ENCODE measurements around the gene TTLL5. TPM values are rescaled to one million over a fixed set of nuclear protein-coding genes. Genes with fewer than 3 reads are reported as not detected.

The TTLL5 gene
- total and polyA plus RNA-seq, 10 of the 15 experiments (the other 5 are each of a cell fraction or from before 2014, with no cell fraction given), result 3.2 to 25.9 (median 13.8) TPM

- TF ChIP-seq ATF2 (IDR thresholded peaks at IDR 0.05; ENCODE audit: low read length), result no peak
- no peak for TF ChIP-seq USF1 (IDR thresholded peaks at IDR 0.05; ENCODE audit: borderline replicate concordance, extremely low read length, insufficient read depth, low read depth, low read length)
- TF ChIP-seq TARDBP (IDR thresholded peaks at IDR 0.05; ENCODE audit: borderline replicate concordance), result no peak
- TF ChIP-seq KAT2A (conservative IDR thresholded peaks at IDR 0.05; ENCODE audit: control insufficient read depth, low read depth, low read length), result no peak
- TF ChIP-seq MYB (IDR thresholded peaks at IDR 0.05; ENCODE audit: borderline replicate concordance, low read depth, low read length), result no peak
- TF ChIP-seq ZZZ3 (IDR thresholded peaks at IDR 0.05; ENCODE audit: control insufficient read depth, insufficient read length, low read depth), result no peak
- no peak for TF ChIP-seq NR2C2 (IDR thresholded peaks at IDR 0.05; ENCODE audit: borderline replicate concordance, control insufficient read depth, insufficient read length, low read depth)
- TF ChIP-seq RUNX3 (IDR thresholded peaks at IDR 0.05; ENCODE audit: low read length), result no peak
- TF ChIP-seq IRF5 (IDR thresholded peaks at IDR 0.05; ENCODE audit: borderline replicate concordance), result no peak
- TF ChIP-seq, protein P1, sequence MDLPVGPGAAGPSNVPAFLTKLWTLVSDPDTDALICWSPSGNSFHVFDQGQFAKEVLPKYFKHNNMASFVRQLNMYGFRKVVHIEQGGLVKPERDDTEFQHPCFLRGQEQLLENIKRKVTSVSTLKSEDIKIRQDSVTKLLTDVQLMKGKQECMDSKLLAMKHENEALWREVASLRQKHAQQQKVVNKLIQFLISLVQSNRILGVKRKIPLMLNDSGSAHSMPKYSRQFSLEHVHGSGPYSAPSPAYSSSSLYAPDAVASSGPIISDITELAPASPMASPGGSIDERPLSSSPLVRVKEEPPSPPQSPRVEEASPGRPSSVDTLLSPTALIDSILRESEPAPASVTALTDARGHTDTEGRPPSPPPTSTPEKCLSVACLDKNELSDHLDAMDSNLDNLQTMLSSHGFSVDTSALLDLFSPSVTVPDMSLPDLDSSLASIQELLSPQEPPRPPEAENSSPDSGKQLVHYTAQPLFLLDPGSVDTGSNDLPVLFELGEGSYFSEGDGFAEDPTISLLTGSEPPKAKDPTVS (IDR thresholded peaks at IDR 0.05; ENCODE audit: low read depth, low read length), result no peak
- no peak for TF ChIP-seq YBX1 (IDR thresholded peaks at IDR 0.05)
These were observed 227.9 kb downstream of the TTLL5 start (continued) for GRCh38 chr14:75888945-75889344.
